Activated effector memory CD4-positive, alpha-beta T cell treated with Interleukin-2 at 50 U/mL for 16 hours (primary cell): ENCODE measurements around the gene OR13J1.
"Not testable (repeated sequence)": the region's sequence is repeated elsewhere in the genome, so short reads cannot be mapped to it uniquely, and the experiment has no call there.

ENCODE experiments used
- DNase-seq: peaks from one replicate; pipeline ENCODE4 v3.0.0-alpha.2; 2020

The OR13J1 gene

GRCh38 chr9:35903049-35903448, 32.8 kb upstream of the OR13J1 start:
- DNase-seq, result no peak

- no peak for DNase-seq
These were observed 28.8 kb upstream of the OR13J1 start for GRCh38 chr9:35899021-35899420.

- no peak for DNase-seq
These were observed 28.1 kb upstream of the OR13J1 start for GRCh38 chr9:35898337-35898736.

- DNase-seq, result not testable (repeated sequence)
These were observed 27.3 kb upstream of the OR13J1 start for GRCh38 chr9:35897376-35898099.

- DNase-seq, result no peak
These were observed 26.4 kb upstream of the OR13J1 start for GRCh38 chr9:35896570-35896969.

- DNase-seq, result no peak
These were observed 21.9 kb upstream of the OR13J1 start for GRCh38 chr9:35892051-35892450.

GRCh38 chr9:35891646-35892045, 21.4 kb upstream of the OR13J1 start:
- no peak for DNase-seq

GRCh38 chr9:35884908-35885307, 14.7 kb upstream of the OR13J1 start:
- DNase-seq, result not testable (repeated sequence)

- DNase-seq, result no peak
These were observed 12.8 kb upstream of the OR13J1 start for GRCh38 chr9:35882996-35883395.

- DNase-seq, result peak; percentile 57
These were observed 12.2 kb upstream of the OR13J1 start for GRCh38 chr9:35882263-35882848.

GRCh38 chr9:35872505-35872904, 2.3 kb upstream of the OR13J1 start:
- DNase-seq, result no peak

- DNase-seq, result no peak
These were observed 1.3 kb upstream of the OR13J1 start for GRCh38 chr9:35871545-35871944.

- DNase-seq, result no peak
These were observed 482 bp downstream of the OR13J1 start for GRCh38 chr9:35869621-35870216.

GRCh38 chr9:35868933-35869332, 1.3 kb downstream of the OR13J1 start:
- DNase-seq, result no peak

GRCh38 chr9:35867538-35867937, 2.7 kb downstream of the OR13J1 start:
- DNase-seq, result no peak

GRCh38 chr9:35864695-35865255, 5.4 kb downstream of the OR13J1 start:
- DNase-seq, result no peak

GRCh38 chr9:35863583-35863982, 6.6 kb downstream of the OR13J1 start:
- no peak for DNase-seq

- no peak for DNase-seq
These were observed 7.9 kb downstream of the OR13J1 start for GRCh38 chr9:35862328-35862727.

GRCh38 chr9:35861161-35861897, 8.9 kb downstream of the OR13J1 start:
- DNase-seq, result no peak

GRCh38 chr9:35859990-35860339, 10.2 kb downstream of the OR13J1 start:
- no peak for DNase-seq

- no peak for DNase-seq
These were observed 10.8 kb downstream of the OR13J1 start for GRCh38 chr9:35859310-35859989.

- DNase-seq, result no peak
These were observed 11.7 kb downstream of the OR13J1 start for GRCh38 chr9:35858458-35858857.

- no peak for DNase-seq
These were observed 13.3 kb downstream of the OR13J1 start for GRCh38 chr9:35856882-35857281.
